GM06990 (cell line): Measurements from ENCODE around the gene RARA.
"Not testable (repeated sequence)": the region's sequence is repeated elsewhere in the genome, so short reads cannot be mapped to it uniquely, and the experiment has no call there.

Experiments
- DNase-seq: peaks from one replicate; pipeline ENCODE4 v3.0.0-alpha.2; 2011; ENCODE audit not compliant: insufficient read length; ENCODE audit errors: extremely low read depth
- H3K27me3 ChIP-seq: replicated peaks from 2 replicates; pipeline ENCODE4 v1.6.0; 2011; ENCODE audit warnings: low read length; ENCODE audit not compliant: control insufficient read depth, insufficient read depth
- H3K36me3 ChIP-seq: 2 replicates; pipeline ENCODE4 v1.5.1; 2011; ENCODE audit warnings: low read length; ENCODE audit not compliant: control insufficient read depth, insufficient read depth
- H3K4me3 ChIP-seq: replicated peaks from 2 replicates; pipeline ENCODE4 v1.5.1; 2011; ENCODE audit warnings: low read depth, mild to moderate bottlenecking, control low read depth, low read length
- CTCF ChIP-seq: IDR thresholded peaks from 2 replicates; pipeline ENCODE4 v1.5.1; 2011; ENCODE audit warnings: low read length, control low read depth, mild to moderate bottlenecking, inconsistent platforms; ENCODE audit not compliant: insufficient read depth, poor library complexity, severe bottlenecking

The RARA gene

DNA sequence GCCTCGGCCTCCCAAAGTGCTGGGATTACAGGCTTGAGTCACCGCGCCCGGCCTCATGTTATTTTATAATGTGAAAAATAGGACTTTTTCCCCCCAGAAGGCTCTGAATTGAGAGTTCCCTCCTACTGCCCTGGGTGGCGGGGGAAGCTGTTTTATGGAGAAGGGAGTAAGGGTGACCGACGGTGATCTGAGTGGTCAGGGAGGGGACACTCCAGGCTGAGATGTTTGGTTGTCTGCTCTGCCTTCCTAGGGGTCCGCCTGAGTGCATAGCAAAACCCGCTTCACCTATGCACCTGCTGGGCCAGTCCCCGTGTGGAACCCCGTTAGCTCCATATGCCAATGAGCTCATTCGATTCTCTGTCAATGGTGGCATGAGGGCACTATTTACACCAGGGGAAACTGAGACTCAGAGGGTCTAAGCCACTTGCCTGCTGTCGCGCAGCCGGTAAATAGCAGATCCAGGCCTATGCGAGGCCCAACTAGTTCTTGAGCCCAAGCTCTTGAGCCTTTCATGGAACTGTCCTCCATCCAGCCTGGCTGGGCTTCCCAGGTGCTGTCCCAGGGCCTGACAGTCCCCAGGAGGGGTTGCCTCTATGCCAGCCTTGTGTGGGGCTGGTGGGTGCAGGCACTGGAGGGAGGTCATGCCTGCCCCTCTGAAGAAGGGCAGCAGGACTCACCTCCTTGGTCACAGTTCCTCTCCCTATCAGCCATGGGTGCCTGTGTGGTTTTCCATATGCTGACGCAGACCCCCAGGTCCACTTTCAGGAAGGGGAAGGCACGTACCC lies 57.3 kb downstream of the RARA start:
- no peaks in the 10 kb centered on the region for H3K27me3 ChIP-seq
- DNase-seq: no peak
- TF ChIP-seq CTCF: no peak
- H3K4me3 ChIP-seq: no peak overlapping the region
- no peaks in the 10 kb centered on the region for H3K36me3 ChIP-seq

DNA sequence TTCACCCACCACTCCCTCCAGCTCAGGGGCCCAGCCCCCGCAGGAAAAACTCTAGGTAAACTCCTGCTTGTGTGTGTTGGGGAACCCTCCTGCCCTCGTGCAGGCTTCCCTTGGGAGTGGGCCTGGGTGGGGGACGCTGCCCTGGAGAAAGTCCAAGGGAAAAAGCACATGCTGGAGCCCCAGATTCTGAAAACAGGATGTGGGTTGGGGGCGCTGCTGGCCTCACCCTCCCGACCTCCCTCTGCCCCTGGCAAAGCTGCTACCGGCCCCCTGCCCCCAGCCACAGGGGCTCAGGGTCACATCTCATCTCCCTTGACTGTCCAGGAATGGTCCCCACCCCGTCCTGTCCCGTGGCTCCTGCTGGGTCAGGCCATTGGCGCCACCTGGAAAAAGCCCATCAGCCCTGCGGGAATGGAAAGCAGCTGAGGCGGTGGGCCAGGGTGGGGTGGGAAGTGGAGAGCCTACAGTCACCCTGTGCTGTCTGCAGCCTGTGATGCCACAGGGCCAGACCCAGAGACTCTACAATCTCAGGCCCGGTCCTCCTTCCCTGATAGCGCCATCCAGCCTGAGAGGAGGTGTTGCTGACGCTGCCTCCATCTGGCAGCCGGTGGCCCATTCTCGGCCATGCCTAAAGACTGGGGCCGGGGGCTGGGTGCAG lies 58.0 kb downstream of the RARA start:
- Histone ChIP-seq H3K27me3 (no peaks in the 10 kb centered on the region), H3K36me3 (no peaks in the 10 kb centered on the region), H3K4me3 (no peak overlapping the region)
- no peak for TF ChIP-seq CTCF
- DNase-seq: no peak

GRCh38 chr17:40367728-40368127 lies 58.7 kb downstream of the RARA start:
- H3K4me3 ChIP-seq: not testable (repeated sequence)

GRCh38 chr17:40369923-40370322 lies 60.9 kb downstream of the RARA start:
- Histone ChIP-seq H3K36me3 (no peaks in the 10 kb centered on the region), H3K27me3 (no peaks in the 10 kb centered on the region), H3K4me3 (no peak overlapping the region)
- no peak for DNase-seq
- no peak for TF ChIP-seq CTCF

More at GRCh38 chr17:40367728-40368127, 58.7 kb downstream of the RARA start:
- H3K27me3 ChIP-seq, DNase-seq, H3K36me3 ChIP-seq: not testable (repeated sequence)

- no peaks in the 10 kb centered on the region for H3K36me3 ChIP-seq
- no peak overlapping the region for H3K4me3 ChIP-seq
- no peaks in the 10 kb centered on the region for H3K27me3 ChIP-seq
- no peak for DNase-seq
- TF ChIP-seq CTCF: no peak
Observed at GRCh38 chr17:40371261-40371929, 62.4 kb downstream of the RARA start.

GRCh38 chr17:40372031-40372430 lies 63.1 kb downstream of the RARA start:
- Histone ChIP-seq H3K4me3 (no peak overlapping the region), H3K27me3 (no peaks in the 10 kb centered on the region), H3K36me3 (no peaks in the 10 kb centered on the region)
- no peak for DNase-seq
- TF ChIP-seq CTCF: no peak

- not testable (repeated sequence) for H3K27me3 ChIP-seq, DNase-seq, H3K36me3 ChIP-seq, H3K4me3 ChIP-seq
Observed at GRCh38 chr17:40372644-40373043, 63.7 kb downstream of the RARA start.
